ENCODE data around the gene CHST9.

The CHST9 gene

GRCh38 chr18:26863122-26863879 is 321.8 kb downstream of the CHST9 start:
- no peak for TF ChIP-seq CTCF (IDR thresholded peaks at IDR 0.05; ENCODE audit: extremely low read depth, missing control alignments)
- no peak for DNase-seq (ENCODE audit: low spot score)

GRCh38 chr18:26862084-26862483 is 323.0 kb downstream of the CHST9 start:
- no peak for TF ChIP-seq CTCF (IDR thresholded peaks at IDR 0.05; ENCODE audit: extremely low read depth, missing control alignments)
- no peak for DNase-seq (ENCODE audit: low spot score)

Measured in GM20000 (cell line).